WTC11 (cell line): Measurements from ENCODE around the gene DNAJB9. TPM values are rescaled to one million over a fixed set of nuclear protein-coding genes. Genes with fewer than 3 reads are reported as not detected.
A peak's percentile ranks its signal among the peaks of the same experiment; 100 is the strongest.

Experiments
- ATAC-seq: fragments of 200-7000 bp; cut with Tn5 transposase; 2 replicates; pipeline ENCODE4 v1.10.0; 2021; ENCODE audit warnings: mild to moderate bottlenecking, moderate library complexity
- CTCF ChIA-PET: fragments of 300-600 bp; sonication (Branson Sonifier 250); formaldehyde crosslinking; loops from one replicate; lab custom pipeline; 2021; ENCODE audit warnings: antibody characterized with exemption; lab: Charles Lee
- POLR2A ChIA-PET: fragments of 350-600 bp; sonication (Branson Sonifier 250); formaldehyde crosslinking; loops from one replicate; lab custom pipeline; 2021; ENCODE audit warnings: antibody characterized with exemption; lab: Charles Lee
- DNase-seq: peaks from one replicate; pipeline ENCODE4 v3.0.0; 2021; ENCODE audit warnings: low spot score
- H3K27ac Mint-ChIP-seq: 2 replicates; pipeline ENCODE4 v1.8.0; 2021; ENCODE audit warnings: mixed read lengths
- H3K27me3 Mint-ChIP-seq: 2 replicates; pipeline ENCODE4 v1.8.0; 2021; ENCODE audit warnings: low read depth, mild to moderate bottlenecking, moderate library complexity, mixed read lengths
- H3K36me3 Mint-ChIP-seq: 2 replicates; pipeline ENCODE4 v1.8.0; 2021; ENCODE audit warnings: mixed read lengths
- H3K4me1 Mint-ChIP-seq: 2 replicates; pipeline ENCODE4 v1.8.0; 2022; ENCODE audit warnings: mixed read lengths
- H3K4me3 Mint-ChIP-seq: 2 replicates; pipeline ENCODE4 v1.8.0; 2021; ENCODE audit warnings: mild to moderate bottlenecking, moderate library complexity, mixed read lengths
- H3K9me3 Mint-ChIP-seq: 2 replicates; pipeline ENCODE4 v1.8.0; 2021; ENCODE audit warnings: mixed read lengths
- AR ChIP-seq: fragments of 250-450 bp; sonication (Bioruptor Pico); IDR thresholded peaks from 2 replicates; pipeline ENCODE4 v1.9.0; 2021; ENCODE audit warnings: mild to moderate bottlenecking
- CREB1 ChIP-seq: sonication (generic); formaldehyde crosslinking; IDR thresholded peaks from 2 replicates; pipeline ENCODE4 v1.8.0; 2023; ENCODE audit warnings: mild to moderate bottlenecking, missing genetic modification reagents
- E2F4 ChIP-seq: sonication (generic); formaldehyde crosslinking; IDR thresholded peaks from 2 replicates; pipeline ENCODE4 v1.8.1; 2022; ENCODE audit warnings: low read depth, mild to moderate bottlenecking, moderate library complexity, missing genetic modification reagents, borderline replicate concordance
- EMX1 ChIP-seq: fragments of 250-450 bp; sonication (Bioruptor Pico); IDR thresholded peaks from 2 replicates; pipeline ENCODE4 v1.8.0; 2021; ENCODE audit warnings: mild to moderate bottlenecking
- GTF2I ChIP-seq: fragments of 250-450 bp; sonication (Bioruptor Pico); conservative IDR thresholded peaks from 2 replicates; pipeline ENCODE4 v1.4.0; 2021; ENCODE audit warnings: mild to moderate bottlenecking
- HMGXB4 ChIP-seq: sonication (generic); formaldehyde crosslinking; IDR thresholded peaks from 2 replicates; pipeline ENCODE4 v1.8.1; 2023; ENCODE audit warnings: mild to moderate bottlenecking, moderate library complexity, missing genetic modification reagents
- IRF1 ChIP-seq: sonication (generic); formaldehyde crosslinking; IDR thresholded peaks from 2 replicates; pipeline ENCODE4 v1.8.0; 2023; ENCODE audit warnings: missing genetic modification reagents
- KAT7 ChIP-seq: sonication (generic); formaldehyde crosslinking; IDR thresholded peaks from 2 replicates; pipeline ENCODE4 v1.8.1; 2023; ENCODE audit warnings: missing genetic modification reagents, mild to moderate bottlenecking, borderline replicate concordance
- MYBL2 ChIP-seq: sonication (generic); formaldehyde crosslinking; IDR thresholded peaks from 2 replicates; pipeline ENCODE4 v1.8.1; 2023; ENCODE audit warnings: mild to moderate bottlenecking, moderate library complexity, missing genetic modification reagents
- OVOL2 ChIP-seq: fragments of 250-450 bp; sonication (Bioruptor Pico); IDR thresholded peaks from 2 replicates; pipeline ENCODE4 v1.9.0; 2021; ENCODE audit warnings: mild to moderate bottlenecking, borderline replicate concordance
- PRRX2 ChIP-seq: fragments of 250-450 bp; sonication (Bioruptor Pico); IDR thresholded peaks from 2 replicates; pipeline ENCODE4 v1.8.0; 2021; ENCODE audit warnings: mild to moderate bottlenecking
- RELA ChIP-seq: sonication (generic); formaldehyde crosslinking; IDR thresholded peaks from 2 replicates; pipeline ENCODE4 v1.8.1; 2022; ENCODE audit warnings: missing genetic modification reagents, mild to moderate bottlenecking, borderline replicate concordance
- SMAD3 ChIP-seq: sonication (generic); formaldehyde crosslinking; IDR thresholded peaks from 2 replicates; pipeline ENCODE4 v1.8.0; 2022; ENCODE audit warnings: missing genetic modification reagents, mild to moderate bottlenecking, borderline replicate concordance
- SMAD4 ChIP-seq: sonication (generic); formaldehyde crosslinking; IDR thresholded peaks from 2 replicates; pipeline ENCODE4 v1.8.0; 2022; ENCODE audit warnings: mild to moderate bottlenecking, missing genetic modification reagents
- TCF7 ChIP-seq: sonication (generic); formaldehyde crosslinking; IDR thresholded peaks from 2 replicates; pipeline ENCODE4 v1.8.0; 2022; ENCODE audit warnings: mild to moderate bottlenecking, low read depth, missing genetic modification reagents, moderate library complexity
- TEAD1 ChIP-seq: sonication (generic); formaldehyde crosslinking; IDR thresholded peaks from 2 replicates; pipeline ENCODE4 v1.8.0; 2022; ENCODE audit warnings: mild to moderate bottlenecking, missing genetic modification reagents
- USF1 ChIP-seq: sonication (generic); formaldehyde crosslinking; IDR thresholded peaks from 2 replicates; pipeline ENCODE4 v1.8.0; 2022; ENCODE audit warnings: mild to moderate bottlenecking, missing genetic modification reagents
- ZNF138 ChIP-seq: sonication (generic); formaldehyde crosslinking; conservative IDR thresholded peaks from 2 replicates; pipeline ENCODE4 v1.8.1; 2022; ENCODE audit warnings: mild to moderate bottlenecking, moderate library complexity, missing genetic modification reagents
- ZNF281 ChIP-seq: sonication (generic); formaldehyde crosslinking; IDR thresholded peaks from 2 replicates; pipeline ENCODE4 v1.8.0; 2023; ENCODE audit warnings: mild to moderate bottlenecking, missing genetic modification reagents
- ZNF416 ChIP-seq: fragments of 250-450 bp; sonication (Bioruptor Pico); IDR thresholded peaks from 2 replicates; pipeline ENCODE4 v1.9.0; 2021; ENCODE audit warnings: mild to moderate bottlenecking, inconsistent platforms
- ZNF423 ChIP-seq: fragments of 250-450 bp; sonication (Bioruptor Pico); IDR thresholded peaks from 2 replicates; pipeline ENCODE4 v2.1.2; 2022; ENCODE audit warnings: mild to moderate bottlenecking, moderate library complexity
- total RNA-seq: library from RNA; stranded (reverse); gene quantifications from 3 replicates; pipeline ENCODE4 v1.2.3, GENCODE V29; 2021

The DNAJB9 gene
- total RNA-seq, 1 experiment from 2014 or later: 6.6 TPM

- ATAC-seq: no peak
- no peak for TF ChIP-seq MYBL2 (CRISPR knock-in tag)
- no peak for TF ChIP-seq ZNF281 (CRISPR knock-in tag)
- no peak for TF ChIP-seq AR (CRISPR knock-in tag)
- no peak for TF ChIP-seq USF1 (CRISPR knock-in tag)
- TF ChIP-seq RELA: no peak
- TF ChIP-seq ZNF138 (CRISPR knock-in tag): no peak
- TF ChIP-seq KAT7 (CRISPR knock-in tag): no peak
- no peak for TF ChIP-seq CREB1 (CRISPR knock-in tag)
- TF ChIP-seq IRF1 (CRISPR knock-in tag): no peak
- TF ChIP-seq E2F4 (CRISPR knock-in tag): no peak
- no peak for TF ChIP-seq PRRX2
- Mint-ChIP-seq H3K27me3 (no peaks in the 10 kb centered on the region), H3K4me1 (peaks cover 25% of the 10 kb centered on the region), H3K27ac (no peak overlapping the region), H3K9me3 (no peaks in the 10 kb centered on the region), H3K36me3 (peaks cover 16% of the 10 kb centered on the region), H3K4me3 (no peak overlapping the region)
- ChIA-PET POLR2A (no interaction called here), CTCF (no interaction called here)
- DNase-seq: no peak
Measured at GRCh38 chr7:108572480-108572879, 2.8 kb downstream of the DNAJB9 start.

- Mint-ChIP-seq H3K36me3 (peaks cover 34% of the 10 kb centered on the region), H3K4me3 (no peak overlapping the region), H3K27ac (no peak overlapping the region; the same call in 1 of the 2 replicates), H3K27me3 (no peaks in the 10 kb centered on the region), H3K4me1 (peaks cover 9% of the 10 kb centered on the region), H3K9me3 (peaks cover 10% of the 10 kb centered on the region)
- ATAC-seq (peak; percentile 44), DNase-seq (no peak)
- TF ChIP-seq GTF2I (CRISPR knock-in tag) (no peak), TCF7 (CRISPR knock-in tag) (no peak), SMAD4 (no peak), ZNF416 (no peak), TEAD1 (CRISPR knock-in tag) (no peak), OVOL2 (no peak), SMAD3 (no peak), ZNF423 (no peak), EMX1 (CRISPR knock-in tag) (no peak), HMGXB4 (CRISPR knock-in tag) (no peak)
- ChIA-PET POLR2A (no interaction called here), CTCF (interaction anchor here (0.9 kb wide), 1 partner anchor 48 kb away, joined by 3 read pairs; no protein-coding TSS in a partner anchor)
Measured at GRCh38 chr7:108575156-108575555, 5.5 kb downstream of the DNAJB9 start.
